Panc1 (cell line): ENCODE data around the gene UBC.

Experiments
- SIN3A ChIP-seq: IDR thresholded peaks from 2 replicates; pipeline ENCODE4 v1.6.1; 2012; ENCODE audit warnings: low read depth, mild to moderate bottlenecking, low read length, moderate library complexity, borderline replicate concordance; ENCODE audit not compliant: insufficient read depth
- TF ChIP-seq, protein P1 (sequence below): fragments of 450-650 bp; IDR thresholded peaks from 2 replicates; pipeline ENCODE4 v1.5.1; 2017; ENCODE audit warnings: mild to moderate bottlenecking
- TF ChIP-seq, protein P2 (sequence below), 2 experiments: IDR thresholded peaks; 2 replicates each; pipeline ENCODE4 v1.6.1; 2011 to 2012; ENCODE audit warnings: low read depth in 2 of 2, control low read depth in 1 of 2, low read length in 1 of 2, mild to moderate bottlenecking in 1 of 2, moderate library complexity in 1 of 2; ENCODE audit not compliant: insufficient read depth in 1 of 2

DNA sequence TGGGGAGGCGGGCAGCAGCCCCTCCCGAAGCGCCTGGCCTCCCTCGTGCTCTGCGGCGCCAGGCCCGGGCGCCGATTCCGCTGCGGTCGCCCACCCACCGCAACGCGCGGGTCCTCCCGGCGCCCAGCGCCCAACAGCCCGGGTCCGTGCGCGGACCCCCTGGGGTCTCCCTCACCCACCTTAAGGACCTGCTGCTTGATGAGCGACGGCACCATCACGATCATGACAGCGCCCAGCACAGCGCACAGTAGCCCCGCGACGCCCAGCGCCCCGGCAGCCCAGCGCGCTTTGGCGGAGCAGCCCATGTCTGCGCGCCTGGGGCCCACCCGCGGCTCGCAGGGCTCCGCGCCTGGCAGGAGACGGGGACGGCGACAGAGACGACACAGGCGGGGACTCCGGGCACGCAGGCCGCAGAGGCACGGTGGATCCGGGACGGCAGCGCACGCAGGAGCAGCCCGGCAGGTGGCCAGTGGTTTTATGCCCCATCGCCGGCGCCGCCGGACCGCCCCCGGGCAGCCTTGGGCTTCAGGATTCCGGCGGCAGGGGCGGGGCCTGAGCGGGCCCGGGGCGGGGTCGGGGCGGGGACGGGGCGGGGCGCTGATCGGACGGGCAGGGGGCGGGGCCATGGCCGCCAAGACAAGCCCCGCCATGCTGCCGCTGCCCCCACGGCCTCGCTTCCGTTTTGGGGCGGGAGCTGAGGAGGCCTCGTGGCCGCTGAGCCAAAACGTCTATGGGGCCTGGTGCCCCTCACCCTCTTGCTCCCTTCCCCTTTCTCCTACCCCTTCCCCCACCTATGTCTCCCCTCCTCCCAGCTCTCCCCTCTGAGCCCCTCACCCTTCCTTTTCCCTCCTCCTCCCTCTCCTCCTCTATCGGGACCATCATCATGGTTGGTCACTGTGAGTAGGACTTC, 50.8 kb downstream of the UBC start, which contains the start of gene SCARB1:
- TF ChIP-seq, protein P1, sequence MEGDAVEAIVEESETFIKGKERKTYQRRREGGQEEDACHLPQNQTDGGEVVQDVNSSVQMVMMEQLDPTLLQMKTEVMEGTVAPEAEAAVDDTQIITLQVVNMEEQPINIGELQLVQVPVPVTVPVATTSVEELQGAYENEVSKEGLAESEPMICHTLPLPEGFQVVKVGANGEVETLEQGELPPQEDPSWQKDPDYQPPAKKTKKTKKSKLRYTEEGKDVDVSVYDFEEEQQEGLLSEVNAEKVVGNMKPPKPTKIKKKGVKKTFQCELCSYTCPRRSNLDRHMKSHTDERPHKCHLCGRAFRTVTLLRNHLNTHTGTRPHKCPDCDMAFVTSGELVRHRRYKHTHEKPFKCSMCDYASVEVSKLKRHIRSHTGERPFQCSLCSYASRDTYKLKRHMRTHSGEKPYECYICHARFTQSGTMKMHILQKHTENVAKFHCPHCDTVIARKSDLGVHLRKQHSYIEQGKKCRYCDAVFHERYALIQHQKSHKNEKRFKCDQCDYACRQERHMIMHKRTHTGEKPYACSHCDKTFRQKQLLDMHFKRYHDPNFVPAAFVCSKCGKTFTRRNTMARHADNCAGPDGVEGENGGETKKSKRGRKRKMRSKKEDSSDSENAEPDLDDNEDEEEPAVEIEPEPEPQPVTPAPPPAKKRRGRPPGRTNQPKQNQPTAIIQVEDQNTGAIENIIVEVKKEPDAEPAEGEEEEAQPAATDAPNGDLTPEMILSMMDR = no peak
- TF ChIP-seq, protein P2, sequence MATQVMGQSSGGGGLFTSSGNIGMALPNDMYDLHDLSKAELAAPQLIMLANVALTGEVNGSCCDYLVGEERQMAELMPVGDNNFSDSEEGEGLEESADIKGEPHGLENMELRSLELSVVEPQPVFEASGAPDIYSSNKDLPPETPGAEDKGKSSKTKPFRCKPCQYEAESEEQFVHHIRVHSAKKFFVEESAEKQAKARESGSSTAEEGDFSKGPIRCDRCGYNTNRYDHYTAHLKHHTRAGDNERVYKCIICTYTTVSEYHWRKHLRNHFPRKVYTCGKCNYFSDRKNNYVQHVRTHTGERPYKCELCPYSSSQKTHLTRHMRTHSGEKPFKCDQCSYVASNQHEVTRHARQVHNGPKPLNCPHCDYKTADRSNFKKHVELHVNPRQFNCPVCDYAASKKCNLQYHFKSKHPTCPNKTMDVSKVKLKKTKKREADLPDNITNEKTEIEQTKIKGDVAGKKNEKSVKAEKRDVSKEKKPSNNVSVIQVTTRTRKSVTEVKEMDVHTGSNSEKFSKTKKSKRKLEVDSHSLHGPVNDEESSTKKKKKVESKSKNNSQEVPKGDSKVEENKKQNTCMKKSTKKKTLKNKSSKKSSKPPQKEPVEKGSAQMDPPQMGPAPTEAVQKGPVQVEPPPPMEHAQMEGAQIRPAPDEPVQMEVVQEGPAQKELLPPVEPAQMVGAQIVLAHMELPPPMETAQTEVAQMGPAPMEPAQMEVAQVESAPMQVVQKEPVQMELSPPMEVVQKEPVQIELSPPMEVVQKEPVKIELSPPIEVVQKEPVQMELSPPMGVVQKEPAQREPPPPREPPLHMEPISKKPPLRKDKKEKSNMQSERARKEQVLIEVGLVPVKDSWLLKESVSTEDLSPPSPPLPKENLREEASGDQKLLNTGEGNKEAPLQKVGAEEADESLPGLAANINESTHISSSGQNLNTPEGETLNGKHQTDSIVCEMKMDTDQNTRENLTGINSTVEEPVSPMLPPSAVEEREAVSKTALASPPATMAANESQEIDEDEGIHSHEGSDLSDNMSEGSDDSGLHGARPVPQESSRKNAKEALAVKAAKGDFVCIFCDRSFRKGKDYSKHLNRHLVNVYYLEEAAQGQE (IDR thresholded peaks at IDR 0.05; ENCODE audit: insufficient read depth in 1 of 2, low read depth in 2 of 2, low read length in 1 of 2) = 0 out of 4 replicates have a peak, but pooled peaks of 1 of the 2 experiments have one; percentile 18
- TF ChIP-seq SIN3A = peak; percentile 66; the same call in 1 of the 2 replicates
